Loucy (cell line): Measurements from ENCODE around the gene RABL6.

Experiments
- CTCF ChIP-seq: fragments of 200-600 bp; sonication (generic); conservative IDR thresholded peaks from 2 replicates; pipeline ENCODE4 v1.5.1; 2014; ENCODE audit warnings: mild to moderate bottlenecking, antibody characterized with exemption, low read length
- EZH2phosphoT487 ChIP-seq: fragments of 200-600 bp; IDR thresholded peaks from 2 replicates; pipeline ENCODE4 v1.6.1; 2018; ENCODE audit warnings: antibody characterized with exemption, mild to moderate bottlenecking, moderate library complexity, borderline replicate concordance

- TF ChIP-seq EZH2phosphoT487 (no peak), CTCF (no peak; the same call in 1 of the 2 replicates)
These were observed 492 bp downstream of the RABL6 start for GRCh38 chr9:136808075-136808805.
